K562 (cell line): ENCODE data around the gene B2M. TPM values are rescaled to one million over a fixed set of nuclear protein-coding genes. Genes with fewer than 3 reads are reported as not detected.
A peak's percentile ranks its signal among the peaks of the same experiment; 100 is the strongest.

ENCODE experiments used
- ATAC-seq: fragments of 200-7000 bp; cut with Tn5 transposase; 3 replicates; pipeline ENCODE4 v1.9.1; 2020; ENCODE audit warnings: moderate library complexity
- BruUV-seq: library from RNA; stranded (reverse); fragments of 400-500 nt; replicated peaks from 2 replicates; lab custom pipeline; 2021; lab: Mats Ljungman, UMichigan
- CTCF ChIA-PET: fragments of 300-600 bp; formaldehyde crosslinking; extraction: SDS; loops from one replicate; lab custom pipeline; 2021; ENCODE audit warnings: low intra/inter-chr PET ratio; lab: Yijun Ruan, JAX
- POLR2A ChIA-PET: fragments of 300-600, 350-650 bp; sonication (Branson Sonifier 250); formaldehyde crosslinking; extraction: SDS; loops from one replicate; lab custom pipeline; 2021; ENCODE audit warnings: antibody characterized with exemption, inconsistent platforms; lab: Yijun Ruan, JAX
- DNase-seq, 4 experiments: peaks; one replicate each; pipeline versions ENCODE4 v3.0.0 to v3.0.0-alpha.2; 2011 to 2018; ENCODE audit warnings: low spot score in 3 of 4, mixed read lengths in 3 of 4; ENCODE audit errors: extremely low read depth in 1 of 4
- FAIRE-seq: peaks from 2 replicates; lab custom pipeline; 2011; peaks lifted over from hg19 to GRCh38; lab: Jason Lieb, UNC
- H2AFZ ChIP-seq: 2 replicates; pipeline ENCODE4 v1.6.0; 2011; ENCODE audit warnings: low read depth, low read length, control low read depth, inconsistent platforms
- H3K27ac ChIP-seq: fragments of 200-600 bp; 3 replicates; pipeline ENCODE4 v1.8.0; 2011; ENCODE audit warnings: low read depth, mild to moderate bottlenecking, control low read depth, inconsistent platforms, low read length, moderate library complexity, mixed read lengths; ENCODE audit errors: extremely low read depth
- H3K27me3 ChIP-seq, 2 experiments: fragments of 300-600 bp in 1 of 2; 2 replicates in 1 of 2; 3 replicates in 1 of 2; pipeline versions ENCODE4 v1.6.0 to v1.8.0; 2011; ENCODE audit warnings: inconsistent platforms in 2 of 2, low read length in 2 of 2, mild to moderate bottlenecking in 1 of 2, mixed read lengths in 1 of 2, moderate library complexity in 1 of 2; ENCODE audit not compliant: control insufficient read depth in 2 of 2, insufficient read depth in 2 of 2
- H3K36me3 ChIP-seq: fragments of 300-600 bp; 3 replicates; pipeline ENCODE4 v1.8.0; 2011; ENCODE audit warnings: mild to moderate bottlenecking, low read length, inconsistent platforms; ENCODE audit not compliant: control insufficient read depth, insufficient read depth
- H3K4me1 ChIP-seq, 2 experiments: fragments of 200-600 bp in 1 of 2; replicated peaks in 1 of 2; 2 replicates in 1 of 2; 3 replicates in 1 of 2; pipeline versions ENCODE4 v1.5.1 to v1.8.0; 2011; ENCODE audit warnings: inconsistent platforms in 2 of 2, low read length in 2 of 2, mild to moderate bottlenecking in 1 of 2, mixed read lengths in 1 of 2, moderate library complexity in 1 of 2; ENCODE audit not compliant: control insufficient read depth in 2 of 2, insufficient read depth in 2 of 2
- H3K4me2 ChIP-seq: 2 replicates; pipeline ENCODE4 v1.6.1; 2011; ENCODE audit warnings: low read length, control low read depth, inconsistent platforms, mixed read lengths; ENCODE audit not compliant: insufficient read depth
- H3K4me3 ChIP-seq: fragments of 200-600 bp; sonication (generic), shearing (Covaris generic); 2 replicates; pipeline ENCODE4 v1.5.1; 2016; ENCODE audit warnings: control low read depth, inconsistent platforms
- H3K79me2 ChIP-seq: fragments of 200-600 bp; 3 replicates; pipeline ENCODE4 v1.8.0; 2011; ENCODE audit warnings: low read length, inconsistent platforms; ENCODE audit not compliant: control insufficient read depth, insufficient read depth
- H3K9ac ChIP-seq, 2 experiments: 2 replicates each; pipeline versions ENCODE4 v1.6.0 to v1.6.1; 2011; ENCODE audit warnings: low read depth in 2 of 2, low read length in 2 of 2, control low read depth in 1 of 2, inconsistent platforms in 1 of 2, mild to moderate bottlenecking in 1 of 2, mixed read lengths in 1 of 2; ENCODE audit not compliant: insufficient read depth in 1 of 2
- H3K9me1 ChIP-seq: one replicate; pipeline ENCODE4 v1.6.0; 2011; ENCODE audit warnings: inconsistent platforms, mild to moderate bottlenecking, low read length, moderate library complexity; ENCODE audit not compliant: control insufficient read depth, insufficient read depth
- H3K9me3 ChIP-seq: replicated peaks from 2 replicates; pipeline ENCODE4 v1.5.1; 2011; ENCODE audit warnings: low read depth, low read length, inconsistent platforms; ENCODE audit not compliant: control insufficient read depth, insufficient read depth
- H4K20me1 ChIP-seq: replicated peaks from 2 replicates; pipeline ENCODE4 v1.6.1; 2011; ENCODE audit warnings: low read length, inconsistent platforms, mixed read lengths; ENCODE audit not compliant: control insufficient read depth, insufficient read depth
- CBX5 ChIP-seq: IDR thresholded peaks from 2 replicates; pipeline ENCODE4 v1.6.1; 2014; ENCODE audit warnings: low read depth, borderline replicate concordance
- KLF1 ChIP-seq: fragments of 450-650 bp; IDR thresholded peaks from 2 replicates; pipeline ENCODE4 v1.6.1; 2016; ENCODE audit warnings: missing genetic modification characterization, missing compliant biosample characterization
- TRIM28 ChIP-seq: fragments of 450-650 bp; IDR thresholded peaks from 2 replicates; pipeline ENCODE4 v1.6.1; 2017
- ZBTB17 ChIP-seq: fragments of 450-650 bp; formaldehyde crosslinking; IDR thresholded peaks from 2 replicates; pipeline ENCODE4 v1.4.0; 2020; ENCODE audit warnings: mild to moderate bottlenecking
- WGBS: fragments of 100-300 bp; shearing (Covaris generic); methylation state at CpG from one replicate; pipeline ENCODE4 v1.1.6; 2016; ENCODE audit warnings: low coverage, mixed read lengths; ENCODE audit not compliant: insufficient coverage; ENCODE audit errors: missing lambda C conversion rate; 5-methylcytosine and 5-hydroxymethylcytosine counted together
- in situ Hi-C: fragments of 300-500 bp; cut with MboI; formaldehyde crosslinking; loops from 4 replicates; pipeline ENCODE4 v1.15.0; 2018; ENCODE audit warnings: inconsistent platforms, mixed read lengths
- intact Hi-C: fragments of 100-400 bp; cut with micrococcal nuclease; formaldehyde crosslinking; loops from 2 replicates; pipeline ENCODE4 v1.14.2; 2022
- polyA plus RNA-seq, 8 experiments: library from polyadenylated mRNA; depleted of rRNA in 4 of 8; stranded (reverse) in 5 of 8; unstranded in 3 of 8; fragments of >200 nt; fragmentation: Nextera tagmentation in 2 of 8; fragmentation: Illumina TruSeq in 1 of 8; extraction: Ambion mirVana in 2 of 8; extraction: Trizol in 1 of 8; gene quantifications; 2 replicates each; pipeline versions ENCODE4 v1.2.1 to v1.2.3, GENCODE V29; 2011 to 2014; ENCODE audit warnings: inconsistent platforms in 1 of 8, missing spikeins in 1 of 8
- total RNA-seq, 7 experiments: library from RNA; depleted of rRNA in 6 of 7; stranded (reverse); fragments of >200 nt in 6 of 7; fragmentation: Illumina TruSeq in 2 of 7; extraction: Trizol in 2 of 7; gene quantifications; 2 replicates each; pipeline versions ENCODE4 v1.2.1 to v1.2.3, GENCODE V29; 2011 to 2021; ENCODE audit warnings: low replicate concordance in 1 of 7
- TF ChIP-seq, protein P1 (sequence below): fragments of 450-650 bp; IDR thresholded peaks from 2 replicates; pipeline ENCODE4 v1.6.1; 2016; ENCODE audit warnings: low read depth
- TF ChIP-seq, protein P2 (sequence below): fragments of 450-650 bp; formaldehyde crosslinking; IDR thresholded peaks from 2 replicates; pipeline ENCODE4 v1.4.0; 2020; ENCODE audit warnings: mild to moderate bottlenecking, mixed read lengths

B2M gene
- total and polyA plus RNA-seq, 9 of the 15 experiments (the other 6 are each of a cell fraction or from before 2014, with no cell fraction given), result 460 to 3,138 (median 1,032) TPM

DNA sequence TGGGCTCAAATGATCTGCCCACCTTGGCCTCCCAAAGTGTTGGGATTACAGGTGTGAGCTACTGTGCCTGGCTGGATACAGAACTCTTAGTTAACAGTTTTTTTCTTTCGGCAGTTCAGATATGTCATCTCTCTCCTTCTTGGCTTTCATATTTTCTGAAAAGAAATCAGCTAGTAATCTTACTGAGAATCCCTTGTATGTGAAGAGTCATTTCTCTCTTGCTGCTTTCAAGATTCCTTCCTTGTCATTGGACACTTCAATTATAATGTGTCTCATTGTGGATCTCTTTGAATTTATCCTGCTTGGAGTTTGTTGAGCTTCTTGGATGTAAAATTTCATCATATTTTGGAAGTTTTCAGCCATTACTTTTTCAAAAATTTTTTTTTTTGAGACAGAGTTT is 42.0 kb downstream of the B2M start:
- Histone ChIP-seq H4K20me1 (no peaks in the 10 kb centered on the region), H3K27me3 (no peaks in the 10 kb centered on the region; a peak in 1 of 5 replicates), H3K9me1 (no peaks in the 10 kb centered on the region), H2AFZ (no peak overlapping the region), H3K79me2 (no peaks in the 10 kb centered on the region), H3K27ac (no peak overlapping the region), H3K9ac (no peak overlapping the region), H3K9me3 (peaks cover 4% of the 10 kb centered on the region), H3K36me3 (no peaks in the 10 kb centered on the region), H3K4me2 (no peak overlapping the region), H3K4me1 (no peaks in the 10 kb centered on the region), H3K4me3 (no peak overlapping the region)
- in situ Hi-C loops (no loop called here), intact Hi-C loops (no loop called here)
- no peak for ATAC-seq
- POLR2A ChIA-PET, result interaction anchor here (1.1 to 1.4 kb wide), 2 partner anchors 12 to 17 kb away, joined by 3 read pairs; partner anchors contain the start of gene TRIM69
- no TSS peak for BruUV-seq
- no peak for DNase-seq
- no peak for FAIRE-seq
- TF ChIP-seq KLF1 (tag) (no peak), TRIM28 (peak; percentile 79), CBX5 (0 out of 2 replicates have a peak, but pooled peaks have one; percentile 42), ZBTB17 (CRISPR knock-in tag) (no peak)
- TF ChIP-seq, protein P1, sequence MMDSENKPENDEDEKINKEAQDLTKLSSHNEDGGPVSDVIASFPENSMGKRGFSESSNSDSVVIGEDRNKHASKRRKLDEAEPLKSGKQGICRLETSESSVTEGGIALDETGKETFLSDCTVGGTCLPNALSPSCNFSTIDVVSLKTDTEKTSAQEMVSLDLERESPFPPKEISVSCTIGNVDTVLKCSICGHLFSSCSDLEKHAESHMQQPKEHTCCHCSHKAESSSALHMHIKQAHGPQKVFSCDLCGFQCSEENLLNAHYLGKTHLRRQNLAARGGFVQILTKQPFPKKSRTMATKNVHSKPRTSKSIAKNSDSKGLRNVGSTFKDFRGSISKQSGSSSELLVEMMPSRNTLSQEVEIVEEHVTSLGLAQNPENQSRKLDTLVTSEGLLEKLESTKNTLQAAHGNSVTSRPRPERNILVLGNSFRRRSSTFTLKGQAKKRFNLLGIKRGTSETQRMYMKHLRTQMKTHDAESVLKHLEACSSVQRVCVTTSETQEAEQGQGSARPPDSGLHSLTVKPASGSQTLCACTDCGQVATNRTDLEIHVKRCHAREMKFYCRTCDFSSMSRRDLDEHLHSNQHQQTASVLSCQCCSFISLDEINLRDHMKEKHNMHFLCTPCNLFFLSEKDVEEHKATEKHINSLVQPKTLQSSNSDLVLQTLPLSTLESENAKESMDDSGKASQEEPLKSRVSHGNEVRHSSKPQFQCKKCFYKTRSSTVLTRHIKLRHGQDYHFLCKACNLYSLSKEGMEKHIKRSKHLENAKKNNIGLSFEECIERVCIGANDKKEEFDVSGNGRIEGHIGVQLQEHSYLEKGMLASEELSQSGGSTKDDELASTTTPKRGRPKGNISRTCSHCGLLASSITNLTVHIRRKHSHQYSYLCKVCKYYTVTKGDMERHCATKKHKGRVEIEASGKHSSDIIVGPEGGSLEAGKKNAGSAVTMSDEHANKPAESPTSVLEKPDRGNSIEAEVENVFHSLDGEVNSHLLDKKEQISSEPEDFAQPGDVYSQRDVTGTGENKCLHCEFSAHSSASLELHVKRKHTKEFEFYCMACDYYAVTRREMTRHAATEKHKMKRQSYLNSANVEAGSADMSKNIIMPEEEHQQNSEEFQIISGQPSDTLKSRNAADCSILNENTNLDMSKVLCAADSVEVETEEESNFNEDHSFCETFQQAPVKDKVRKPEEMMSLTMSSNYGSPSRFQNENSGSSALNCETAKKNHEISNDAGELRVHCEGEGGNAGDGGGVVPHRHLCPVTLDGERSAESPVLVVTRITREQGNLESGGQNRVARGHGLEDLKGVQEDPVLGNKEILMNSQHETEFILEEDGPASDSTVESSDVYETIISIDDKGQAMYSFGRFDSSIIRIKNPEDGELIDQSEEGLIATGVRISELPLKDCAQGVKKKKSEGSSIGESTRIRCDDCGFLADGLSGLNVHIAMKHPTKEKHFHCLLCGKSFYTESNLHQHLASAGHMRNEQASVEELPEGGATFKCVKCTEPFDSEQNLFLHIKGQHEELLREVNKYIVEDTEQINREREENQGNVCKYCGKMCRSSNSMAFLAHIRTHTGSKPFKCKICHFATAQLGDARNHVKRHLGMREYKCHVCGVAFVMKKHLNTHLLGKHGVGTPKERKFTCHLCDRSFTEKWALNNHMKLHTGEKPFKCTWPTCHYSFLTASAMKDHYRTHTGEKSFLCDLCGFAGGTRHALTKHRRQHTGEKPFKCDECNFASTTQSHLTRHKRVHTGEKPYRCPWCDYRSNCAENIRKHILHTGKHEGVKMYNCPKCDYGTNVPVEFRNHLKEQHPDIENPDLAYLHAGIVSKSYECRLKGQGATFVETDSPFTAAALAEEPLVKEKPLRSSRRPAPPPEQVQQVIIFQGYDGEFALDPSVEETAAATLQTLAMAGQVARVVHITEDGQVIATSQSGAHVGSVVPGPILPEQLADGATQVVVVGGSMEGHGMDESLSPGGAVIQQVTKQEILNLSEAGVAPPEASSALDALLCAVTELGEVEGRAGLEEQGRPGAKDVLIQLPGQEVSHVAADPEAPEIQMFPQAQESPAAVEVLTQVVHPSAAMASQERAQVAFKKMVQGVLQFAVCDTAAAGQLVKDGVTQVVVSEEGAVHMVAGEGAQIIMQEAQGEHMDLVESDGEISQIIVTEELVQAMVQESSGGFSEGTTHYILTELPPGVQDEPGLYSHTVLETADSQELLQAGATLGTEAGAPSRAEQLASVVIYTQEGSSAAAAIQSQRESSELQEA, result no peak
- TF ChIP-seq, protein P2, sequence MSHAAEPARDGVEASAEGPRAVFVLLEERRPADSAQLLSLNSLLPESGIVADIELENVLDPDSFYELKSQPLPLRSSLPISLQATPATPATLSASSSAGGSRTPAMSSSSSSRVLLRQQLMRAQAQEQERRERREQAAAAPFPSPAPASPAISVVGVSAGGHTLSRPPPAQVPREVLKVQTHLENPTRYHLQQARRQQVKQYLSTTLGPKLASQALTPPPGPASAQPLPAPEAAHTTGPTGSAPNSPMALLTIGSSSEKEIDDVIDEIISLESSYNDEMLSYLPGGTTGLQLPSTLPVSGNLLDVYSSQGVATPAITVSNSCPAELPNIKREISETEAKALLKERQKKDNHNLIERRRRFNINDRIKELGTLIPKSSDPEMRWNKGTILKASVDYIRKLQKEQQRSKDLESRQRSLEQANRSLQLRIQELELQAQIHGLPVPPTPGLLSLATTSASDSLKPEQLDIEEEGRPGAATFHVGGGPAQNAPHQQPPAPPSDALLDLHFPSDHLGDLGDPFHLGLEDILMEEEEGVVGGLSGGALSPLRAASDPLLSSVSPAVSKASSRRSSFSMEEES (CRISPR knock-in tag), result no peak
- CTCF ChIA-PET, result no interaction called here
- 60% methylated on average over 1 of the region's 1 CpG for WGBS
